Adrenal gland (tissue), 5 donors: ENCODE measurements around the gene COL9A3.

Experiments
- POLR2A ChIP-seq, 2 donors: fragments of 450-650 bp; IDR thresholded peaks; one replicate each; pipeline ENCODE4 v1.6.1; 2017; ENCODE audit warnings: antibody characterized with exemption in 2 of 2, mild to moderate bottlenecking in 2 of 2, moderate library complexity in 1 of 2
- TF ChIP-seq, protein P1 (sequence below), 6 experiments: fragments of 450-650 bp in 4 of 6; fragments of 200-600 bp in 2 of 6; sonication (generic) in 1 of 6; IDR thresholded peaks; 1 replicate in 5 of 6; 2 replicates in 1 of 6; pipeline versions ENCODE4 v1.5.1 to v1.8.0; 2016 to 2021; ENCODE audit warnings: antibody characterized with exemption in 6 of 6, mild to moderate bottlenecking in 2 of 6, moderate library complexity in 1 of 6
- donor health status: DM: no; HTN: no; CAD: no.

DNA sequence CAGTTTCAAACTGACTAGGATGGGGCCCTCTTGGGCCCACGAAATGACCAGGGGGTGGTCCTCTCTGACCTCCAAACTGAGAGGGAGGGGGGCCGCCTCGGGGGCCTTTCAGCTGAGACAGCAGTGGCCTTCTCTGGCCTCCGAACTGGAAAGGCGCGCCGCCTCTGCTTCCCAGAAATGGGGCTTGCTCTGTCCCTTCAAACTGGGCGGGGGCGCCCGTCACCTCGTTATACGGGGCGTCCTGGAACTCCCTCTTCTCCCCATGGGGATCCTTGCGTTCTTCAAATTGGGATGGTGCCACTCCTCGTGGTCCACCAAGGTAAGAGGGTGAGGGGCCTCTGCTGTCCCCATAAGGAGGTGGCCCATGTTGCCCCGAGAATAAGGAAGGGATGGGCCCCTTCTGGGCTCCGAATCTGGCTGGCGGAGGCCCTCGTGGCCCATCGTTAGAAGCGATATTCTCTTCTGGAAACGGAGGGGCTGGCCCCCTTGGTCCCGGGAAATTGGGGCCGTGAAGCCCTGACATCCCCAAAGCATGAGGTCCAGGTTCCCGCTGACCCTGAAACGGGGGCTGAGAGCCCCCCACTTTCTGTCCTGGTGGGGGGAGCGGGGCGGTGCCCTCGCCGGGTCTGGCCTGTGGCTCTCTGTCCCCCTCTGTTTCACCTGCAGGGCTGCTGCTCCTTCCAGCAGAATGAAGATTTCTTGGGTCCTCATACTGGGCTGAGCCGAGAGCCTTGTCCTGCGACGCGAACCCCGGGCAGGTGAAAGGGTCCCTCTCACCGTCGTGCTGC is 63.5 kb downstream of the COL9A3 start:
- TF ChIP-seq, protein P1, sequence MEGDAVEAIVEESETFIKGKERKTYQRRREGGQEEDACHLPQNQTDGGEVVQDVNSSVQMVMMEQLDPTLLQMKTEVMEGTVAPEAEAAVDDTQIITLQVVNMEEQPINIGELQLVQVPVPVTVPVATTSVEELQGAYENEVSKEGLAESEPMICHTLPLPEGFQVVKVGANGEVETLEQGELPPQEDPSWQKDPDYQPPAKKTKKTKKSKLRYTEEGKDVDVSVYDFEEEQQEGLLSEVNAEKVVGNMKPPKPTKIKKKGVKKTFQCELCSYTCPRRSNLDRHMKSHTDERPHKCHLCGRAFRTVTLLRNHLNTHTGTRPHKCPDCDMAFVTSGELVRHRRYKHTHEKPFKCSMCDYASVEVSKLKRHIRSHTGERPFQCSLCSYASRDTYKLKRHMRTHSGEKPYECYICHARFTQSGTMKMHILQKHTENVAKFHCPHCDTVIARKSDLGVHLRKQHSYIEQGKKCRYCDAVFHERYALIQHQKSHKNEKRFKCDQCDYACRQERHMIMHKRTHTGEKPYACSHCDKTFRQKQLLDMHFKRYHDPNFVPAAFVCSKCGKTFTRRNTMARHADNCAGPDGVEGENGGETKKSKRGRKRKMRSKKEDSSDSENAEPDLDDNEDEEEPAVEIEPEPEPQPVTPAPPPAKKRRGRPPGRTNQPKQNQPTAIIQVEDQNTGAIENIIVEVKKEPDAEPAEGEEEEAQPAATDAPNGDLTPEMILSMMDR (IDR thresholded peaks at IDR 0.05): no peak
- TF ChIP-seq POLR2A (IDR thresholded peaks at IDR 0.05): no peak
